ENCODE measurements around the gene MGMT. TPM values are rescaled to one million over a fixed set of nuclear protein-coding genes. Genes with fewer than 3 reads are reported as not detected.

The MGMT gene
- total RNA-seq, 1 experiment from 2014 or later = 11.5 TPM

DNA sequence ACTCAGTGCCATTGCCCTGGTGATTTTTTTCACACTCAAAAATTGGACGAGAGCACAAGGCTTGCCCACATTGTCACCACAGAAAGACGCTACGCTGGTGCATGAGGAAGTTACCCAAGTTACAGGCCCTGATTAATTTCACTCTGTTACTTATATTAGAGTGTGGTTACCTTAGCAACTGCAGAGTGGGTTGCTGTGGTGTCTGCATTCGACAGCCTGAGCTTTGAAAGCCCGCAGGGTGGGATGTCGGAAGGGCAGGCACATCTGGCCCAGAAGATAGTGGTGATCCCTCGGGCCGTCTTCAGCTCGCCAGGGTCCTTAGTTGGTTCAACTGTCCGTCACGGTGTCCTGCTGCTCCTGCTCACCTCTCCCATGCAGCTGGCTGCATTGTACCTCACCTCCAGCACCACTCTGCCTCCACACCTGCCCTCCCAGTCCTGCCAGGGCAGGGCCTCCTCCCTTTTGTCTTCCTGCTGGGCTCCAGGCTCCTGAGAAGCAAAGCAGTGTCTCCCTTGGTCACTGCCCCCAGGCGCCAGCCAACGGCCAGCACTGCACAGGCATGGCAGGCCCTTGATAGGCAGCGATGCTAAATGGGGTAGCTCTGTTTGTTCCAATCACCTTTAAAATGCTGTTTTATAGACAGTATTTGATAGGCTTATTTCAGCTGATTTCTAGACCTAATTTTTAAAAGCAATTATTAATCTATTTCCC lies 329.8 kb downstream of the MGMT start:
- POLR2A ChIA-PET = no interaction called here
- no peak for ATAC-seq
- TF ChIP-seq, protein P1, sequence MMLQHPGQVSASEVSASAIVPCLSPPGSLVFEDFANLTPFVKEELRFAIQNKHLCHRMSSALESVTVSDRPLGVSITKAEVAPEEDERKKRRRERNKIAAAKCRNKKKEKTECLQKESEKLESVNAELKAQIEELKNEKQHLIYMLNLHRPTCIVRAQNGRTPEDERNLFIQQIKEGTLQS (IDR thresholded peaks at IDR 0.05) = no peak
- intact Hi-C loops (cut with micrococcal nuclease) = no loop called here
- no peaks in the 10 kb centered on the region for H3K4me1 ChIP-seq (ENCODE audit: control insufficient read depth in 1 of 2, insufficient read depth in 2 of 2, low read length in 2 of 2)
- no TSS peak for BruUV-seq (replicated peaks)
- no peaks in the 10 kb centered on the region for H3K79me2 ChIP-seq (ENCODE audit: insufficient read depth, low read length)
- RAD21 ChIA-PET (ENCODE audit: low non-redundant PET in 1 of 2, low total read pairs in 2 of 2, uncharacterized antibody in 2 of 2, unreplicated experiment in 2 of 2) = no interaction called here
- H3K27me3 ChIP-seq (ENCODE audit: insufficient read depth, low read length) = no peaks in the 10 kb centered on the region
- H4K20me1 ChIP-seq (ENCODE audit: insufficient read depth) = no peaks in the 10 kb centered on the region
- no peak overlapping the region for H3K27ac ChIP-seq (ENCODE audit: low read depth, low read length)
- CTCF ChIA-PET = no interaction called here
- no peaks in the 10 kb centered on the region for H3K9me3 ChIP-seq (ENCODE audit: control insufficient read depth in 1 of 2, insufficient read depth in 1 of 2, low read depth in 1 of 2, low read length in 2 of 2)
- no peak overlapping the region for H3K4me3 ChIP-seq (replicated peaks in 1 of 2; ENCODE audit: low read depth in 1 of 2, low read length in 2 of 2)
- H3K4me2 ChIP-seq (ENCODE audit: low read length) = no peak overlapping the region
- no peak overlapping the region for H3K9ac ChIP-seq (ENCODE audit: low read length)
- no peaks in the 10 kb centered on the region for H3K36me3 ChIP-seq (ENCODE audit: control insufficient read depth in 1 of 2, insufficient read depth in 2 of 2, low read length in 2 of 2)
- no peak for DNase-seq (ENCODE audit: low read depth, low spot score)
- no peaks in the 10 kb centered on the region for H3K9me2 ChIP-seq (ENCODE audit: insufficient read depth)
- no peak overlapping the region for H2AFZ ChIP-seq (ENCODE audit: low read depth, low read length, poor library complexity, severe bottlenecking)

DNA sequence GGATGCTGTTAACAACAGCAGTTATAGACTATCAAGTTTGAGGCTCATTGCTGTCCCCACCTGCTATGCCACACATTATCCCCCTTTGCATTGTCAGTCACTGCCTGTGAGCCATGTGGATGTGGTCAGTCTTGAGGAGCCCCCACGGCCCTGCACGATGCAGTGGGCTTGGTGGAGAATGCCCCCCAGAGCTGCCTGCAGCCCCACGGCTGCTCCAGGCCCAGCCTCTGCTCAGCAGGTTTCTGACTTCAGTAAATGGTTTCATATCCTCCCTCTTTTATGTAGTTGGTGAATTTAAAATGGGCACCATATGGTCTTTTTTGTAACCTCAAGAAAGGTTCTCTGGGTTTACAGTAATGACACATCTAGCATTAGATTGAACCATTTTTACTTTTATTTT lies 332.9 kb downstream of the MGMT start:
- no peaks in the 10 kb centered on the region for H3K27me3 ChIP-seq (ENCODE audit: insufficient read depth, low read length)
- H3K9me3 ChIP-seq (ENCODE audit: control insufficient read depth in 1 of 2, insufficient read depth in 1 of 2, low read depth in 1 of 2, low read length in 2 of 2) = no peaks in the 10 kb centered on the region
- BruUV-seq (replicated peaks) = no TSS peak
- CTCF ChIA-PET = no interaction called here
- no peaks in the 10 kb centered on the region for H3K36me3 ChIP-seq (ENCODE audit: control insufficient read depth in 1 of 2, insufficient read depth in 2 of 2, low read length in 2 of 2)
- POLR2A ChIA-PET = no interaction called here
- no peak for TF ChIP-seq ELF1 (IDR thresholded peaks at IDR 0.05; ENCODE audit: borderline replicate concordance, low read depth)
- TF ChIP-seq, protein P2, sequence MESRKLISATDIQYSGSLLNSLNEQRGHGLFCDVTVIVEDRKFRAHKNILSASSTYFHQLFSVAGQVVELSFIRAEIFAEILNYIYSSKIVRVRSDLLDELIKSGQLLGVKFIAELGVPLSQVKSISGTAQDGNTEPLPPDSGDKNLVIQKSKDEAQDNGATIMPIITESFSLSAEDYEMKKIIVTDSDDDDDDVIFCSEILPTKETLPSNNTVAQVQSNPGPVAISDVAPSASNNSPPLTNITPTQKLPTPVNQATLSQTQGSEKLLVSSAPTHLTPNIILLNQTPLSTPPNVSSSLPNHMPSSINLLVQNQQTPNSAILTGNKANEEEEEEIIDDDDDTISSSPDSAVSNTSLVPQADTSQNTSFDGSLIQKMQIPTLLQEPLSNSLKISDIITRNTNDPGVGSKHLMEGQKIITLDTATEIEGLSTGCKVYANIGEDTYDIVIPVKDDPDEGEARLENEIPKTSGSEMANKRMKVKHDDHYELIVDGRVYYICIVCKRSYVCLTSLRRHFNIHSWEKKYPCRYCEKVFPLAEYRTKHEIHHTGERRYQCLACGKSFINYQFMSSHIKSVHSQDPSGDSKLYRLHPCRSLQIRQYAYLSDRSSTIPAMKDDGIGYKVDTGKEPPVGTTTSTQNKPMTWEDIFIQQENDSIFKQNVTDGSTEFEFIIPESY (IDR thresholded peaks at IDR 0.05; ENCODE audit: extremely low read depth, insufficient replicate concordance, low read length) = no peak
- TF ChIP-seq EZH2phosphoT487 (IDR thresholded peaks at IDR 0.05; ENCODE audit: borderline replicate concordance) = no peak
- TF ChIP-seq CEBPB (IDR thresholded peaks at IDR 0.05; ENCODE audit: low read depth) = no peak
- TF ChIP-seq ZFX (IDR thresholded peaks at IDR 0.05) = no peak
- TF ChIP-seq SRF (IDR thresholded peaks at IDR 0.05; ENCODE audit: low read depth) = no peak
- no peak for TF ChIP-seq SP1 (IDR thresholded peaks at IDR 0.05; ENCODE audit: low read depth)
- no peak for TF ChIP-seq POLR2A (IDR thresholded peaks at IDR 0.05; ENCODE audit: borderline replicate concordance, extremely low read depth, insufficient read depth, insufficient read length)
- TF ChIP-seq RAD21 (IDR thresholded peaks at IDR 0.05; ENCODE audit: low read depth) = no peak
- no peak for TF ChIP-seq FOSL1 (IDR thresholded peaks at IDR 0.05; ENCODE audit: low read depth)
- TF ChIP-seq, protein P3, sequence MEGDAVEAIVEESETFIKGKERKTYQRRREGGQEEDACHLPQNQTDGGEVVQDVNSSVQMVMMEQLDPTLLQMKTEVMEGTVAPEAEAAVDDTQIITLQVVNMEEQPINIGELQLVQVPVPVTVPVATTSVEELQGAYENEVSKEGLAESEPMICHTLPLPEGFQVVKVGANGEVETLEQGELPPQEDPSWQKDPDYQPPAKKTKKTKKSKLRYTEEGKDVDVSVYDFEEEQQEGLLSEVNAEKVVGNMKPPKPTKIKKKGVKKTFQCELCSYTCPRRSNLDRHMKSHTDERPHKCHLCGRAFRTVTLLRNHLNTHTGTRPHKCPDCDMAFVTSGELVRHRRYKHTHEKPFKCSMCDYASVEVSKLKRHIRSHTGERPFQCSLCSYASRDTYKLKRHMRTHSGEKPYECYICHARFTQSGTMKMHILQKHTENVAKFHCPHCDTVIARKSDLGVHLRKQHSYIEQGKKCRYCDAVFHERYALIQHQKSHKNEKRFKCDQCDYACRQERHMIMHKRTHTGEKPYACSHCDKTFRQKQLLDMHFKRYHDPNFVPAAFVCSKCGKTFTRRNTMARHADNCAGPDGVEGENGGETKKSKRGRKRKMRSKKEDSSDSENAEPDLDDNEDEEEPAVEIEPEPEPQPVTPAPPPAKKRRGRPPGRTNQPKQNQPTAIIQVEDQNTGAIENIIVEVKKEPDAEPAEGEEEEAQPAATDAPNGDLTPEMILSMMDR (IDR thresholded peaks at IDR 0.05 in 2 of 3, conservative IDR thresholded peaks at IDR 0.05 in 1 of 3; ENCODE audit: borderline replicate concordance in 1 of 3, insufficient read depth in 1 of 3, low read depth in 2 of 3, low read length in 2 of 3) = no peak
- no peak for TF ChIP-seq SIN3A (IDR thresholded peaks at IDR 0.05; ENCODE audit: low read depth)
- no peak for TF ChIP-seq TCF7L2 (IDR thresholded peaks at IDR 0.05; ENCODE audit: borderline replicate concordance, extremely low read depth, insufficient read depth, insufficient read length)
- TF ChIP-seq, protein P1 (IDR thresholded peaks at IDR 0.05) = no peak
- RAD21 ChIA-PET (ENCODE audit: low non-redundant PET in 1 of 2, low total read pairs in 2 of 2, uncharacterized antibody in 2 of 2, unreplicated experiment in 2 of 2) = no interaction called here
- H4K20me1 ChIP-seq (ENCODE audit: insufficient read depth) = no peaks in the 10 kb centered on the region
- ATAC-seq (no peak), DNase-seq (ENCODE audit: low read depth, low spot score) (no peak)
- H2AFZ ChIP-seq (ENCODE audit: low read depth, low read length, poor library complexity, severe bottlenecking) = no peak overlapping the region
- no peak overlapping the region for H3K27ac ChIP-seq (ENCODE audit: low read depth, low read length)
- H3K9ac ChIP-seq (ENCODE audit: low read length) = no peak overlapping the region
- H3K4me2 ChIP-seq (ENCODE audit: low read length) = no peak overlapping the region
- H3K79me2 ChIP-seq (ENCODE audit: insufficient read depth, low read length) = no peaks in the 10 kb centered on the region
- no peaks in the 10 kb centered on the region for H3K4me1 ChIP-seq (ENCODE audit: control insufficient read depth in 1 of 2, insufficient read depth in 2 of 2, low read length in 2 of 2)
- no peaks in the 10 kb centered on the region for H3K9me2 ChIP-seq (ENCODE audit: insufficient read depth)
- no peak overlapping the region for H3K4me3 ChIP-seq (replicated peaks in 1 of 2; ENCODE audit: low read depth in 1 of 2, low read length in 2 of 2)
- intact Hi-C loops (cut with micrococcal nuclease) = no loop called here
